Immature natural killer cell (primary cell): ENCODE measurements around the gene TMEM38A. TPM values are rescaled to one million over a fixed set of nuclear protein-coding genes. Genes with fewer than 3 reads are reported as not detected.
"Not testable (repeated sequence)": the region's sequence is repeated elsewhere in the genome, so short reads cannot be mapped to it uniquely, and the experiment has no call there.

Experiments
- DNase-seq, 3 donors: peaks; one replicate each; pipeline ENCODE4 v3.0.0; 2022; ENCODE audit warnings: mixed read lengths in 1 of 3
- H3K27ac Mint-ChIP-seq, 6 donors: one replicate each; pipeline ENCODE4 v1.8.0; 2020; ENCODE audit warnings: mixed read lengths in 6 of 6, mild to moderate bottlenecking in 5 of 6, inconsistent platforms in 4 of 6, moderate library complexity in 3 of 6
- H3K27me3 Mint-ChIP-seq, 3 donors: one replicate each; pipeline ENCODE4 v1.8.0; 2020 to 2021; ENCODE audit warnings: low read depth in 3 of 3, mild to moderate bottlenecking in 3 of 3, mixed read lengths in 3 of 3, moderate library complexity in 3 of 3, inconsistent platforms in 1 of 3
- H3K36me3 Mint-ChIP-seq, 3 donors: one replicate each; pipeline ENCODE4 v1.8.0; 2020; ENCODE audit warnings: mixed read lengths in 3 of 3, inconsistent platforms in 2 of 3, mild to moderate bottlenecking in 2 of 3
- H3K4me1 Mint-ChIP-seq, 2 donors: one replicate each; pipeline ENCODE4 v1.8.0; 2020; ENCODE audit warnings: inconsistent platforms in 2 of 2, mild to moderate bottlenecking in 2 of 2, mixed read lengths in 2 of 2, moderate library complexity in 1 of 2
- H3K4me3 Mint-ChIP-seq, 5 donors: one replicate each; pipeline ENCODE4 v1.8.0; 2020; ENCODE audit warnings: mild to moderate bottlenecking in 5 of 5, mixed read lengths in 5 of 5, inconsistent platforms in 3 of 5, moderate library complexity in 3 of 5
- H3K9me3 Mint-ChIP-seq, 6 donors: one replicate each; pipeline ENCODE4 v1.8.0; 2020; ENCODE audit warnings: mild to moderate bottlenecking in 6 of 6, mixed read lengths in 6 of 6, inconsistent platforms in 4 of 6, moderate library complexity in 3 of 6
- polyA plus RNA-seq, 3 donors: library from polyadenylated mRNA; unstranded; fragments of 300-500 nt; fragmentation: Illumina TruSeq; gene quantifications; one replicate each; pipeline ENCODE4 v1.2.3, GENCODE V29; 2021

TMEM38A gene
- polyA plus RNA-seq, 3 donors from 2014 or later, result 0.78 to 3.2 (median 1.5) TPM

DNA sequence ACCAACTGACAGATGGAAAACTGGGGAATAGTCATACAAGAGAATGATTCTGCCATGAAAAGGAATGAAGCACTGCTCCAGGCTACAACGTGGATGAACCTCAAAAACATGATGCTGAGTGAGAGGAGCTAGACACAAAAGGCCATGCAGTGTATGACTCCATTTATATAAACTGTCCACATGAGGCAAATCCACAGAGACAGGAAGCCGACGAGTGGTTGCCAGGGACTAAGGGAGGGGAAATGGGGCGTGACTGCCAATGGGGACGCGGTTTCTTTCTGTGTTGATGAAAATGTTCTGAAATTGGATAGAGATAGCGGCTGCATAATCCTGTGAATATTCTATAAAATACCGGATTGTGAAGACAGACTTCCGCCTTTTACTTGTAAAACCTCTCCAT is 11.2 kb upstream of the TMEM38A start:
- Mint-ChIP-seq H3K36me3 (peaks cover 26 to 41% (median 26%) of the 10 kb centered on the region in 3 donors), H3K4me1 (peaks cover 13 to 29% of the 10 kb centered on the region in 2 donors), H3K4me3 (no peak overlapping the region), H3K9me3 (no peaks in the 10 kb centered on the region), H3K27ac (peak overlapping the region in 2 of 6 donors; percentile 11 to 13), H3K27me3 (peaks cover 0 to 4% (median 0%) of the 10 kb centered on the region in 3 donors)
- DNase-seq, result no peak

DNA sequence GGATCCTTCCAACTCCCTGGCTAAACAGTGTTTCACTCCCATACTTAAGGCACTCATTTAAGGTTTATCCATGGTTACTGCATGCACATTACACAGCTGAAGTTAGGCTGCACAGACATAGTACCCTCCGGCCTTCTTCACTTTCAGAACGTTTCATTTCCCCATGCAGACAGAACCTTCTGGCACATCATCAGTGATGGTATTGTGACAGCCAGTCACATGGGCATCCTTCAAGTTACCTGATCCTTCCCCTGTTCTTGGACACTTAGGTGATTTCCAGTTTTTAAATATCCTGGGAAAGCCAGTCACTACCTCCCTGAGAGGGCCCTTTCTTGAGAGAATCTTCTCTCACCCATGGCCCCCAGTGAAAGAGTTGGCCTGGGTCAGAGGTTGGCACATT is 10.1 kb upstream of the TMEM38A start:
- Mint-ChIP-seq H3K4me3 (no peak overlapping the region), H3K27me3 (peaks cover 0 to 4% (median 0%) of the 10 kb centered on the region in 3 donors), H3K27ac (peak overlapping the region in 3 of 6 donors; percentile 7 to 35 (median 11)), H3K4me1 (peaks cover 17 to 39% of the 10 kb centered on the region in 2 donors), H3K36me3 (peaks cover 26 to 41% (median 27%) of the 10 kb centered on the region in 3 donors), H3K9me3 (no peaks in the 10 kb centered on the region)
- DNase-seq, result no peak

DNA sequence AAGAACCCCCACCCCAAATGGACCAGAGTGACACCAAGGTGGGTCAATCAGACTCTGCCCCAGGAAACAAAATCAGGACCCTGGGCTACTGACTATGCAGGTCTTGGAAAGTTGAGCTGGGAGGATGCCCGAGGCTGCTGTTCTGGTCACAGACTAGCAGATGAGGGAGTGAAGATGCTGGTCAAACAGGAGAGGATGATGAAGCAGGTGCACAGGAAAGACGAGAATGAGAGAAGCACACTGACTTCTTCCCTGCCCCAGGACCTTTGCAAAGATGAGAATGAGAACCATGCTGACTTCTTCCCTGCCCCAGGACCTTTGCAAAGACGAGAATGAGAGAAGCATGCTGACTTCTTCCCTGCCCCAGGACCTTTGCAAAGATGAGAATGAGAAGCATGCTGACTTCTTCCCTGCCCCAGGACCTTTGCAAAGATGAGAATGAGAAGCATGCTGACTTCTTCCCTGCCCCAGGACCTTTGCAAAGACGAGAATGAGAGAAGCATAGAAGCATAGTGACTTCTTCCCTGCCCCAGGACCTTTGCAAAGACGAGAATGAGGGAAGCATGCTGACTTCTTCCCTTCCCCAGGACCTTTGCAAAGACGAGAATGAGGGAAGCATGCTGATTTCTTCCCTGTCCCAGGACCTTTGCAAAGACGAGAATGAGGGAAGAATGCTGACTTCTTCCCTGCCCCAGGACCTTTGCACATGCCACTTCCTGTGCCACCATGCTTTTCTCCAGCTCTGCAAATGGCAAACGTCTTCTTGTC is 9.3 kb upstream of the TMEM38A start:
- DNase-seq, H3K27me3 Mint-ChIP-seq, H3K9me3 Mint-ChIP-seq, H3K4me3 Mint-ChIP-seq: not testable (repeated sequence)
- H3K4me1 Mint-ChIP-seq, result peaks cover 22 to 46% of the 10 kb centered on the region in 2 donors
- peak overlapping the region in 2 of 6 donors; percentile 67 to 74 for H3K27ac Mint-ChIP-seq
- peaks cover 26 to 45% (median 27%) of the 10 kb centered on the region in 3 donors for H3K36me3 Mint-ChIP-seq

DNA sequence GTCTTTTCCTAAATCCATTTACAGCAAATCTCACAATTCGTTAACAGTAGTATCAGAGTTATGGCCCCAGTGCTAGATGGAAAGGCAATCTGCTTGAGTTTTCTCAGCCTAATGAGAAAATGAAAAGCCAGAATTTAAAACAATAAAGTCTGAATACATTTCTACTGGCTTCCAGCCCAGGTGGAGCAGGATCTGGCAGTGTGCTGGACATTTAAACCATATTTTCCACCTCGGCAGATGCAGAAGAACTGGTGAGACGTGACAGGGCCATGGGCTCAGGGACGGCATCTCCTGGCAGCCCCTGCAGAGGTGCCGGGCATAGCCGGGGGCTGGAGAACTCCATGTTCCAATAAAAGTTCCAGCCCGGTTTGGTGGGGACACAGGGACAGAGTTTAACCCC is 8.1 kb upstream of the TMEM38A start:
- Mint-ChIP-seq H3K36me3 (peaks cover 23 to 49% (median 26%) of the 10 kb centered on the region in 3 donors), H3K9me3 (no peaks in the 10 kb centered on the region), H3K27me3 (peaks cover 0 to 4% (median 0%) of the 10 kb centered on the region in 3 donors), H3K4me3 (no peak overlapping the region), H3K4me1 (peaks cover 30 to 56% of the 10 kb centered on the region in 2 donors), H3K27ac (peak overlapping the region in 1 of 6 donors; percentile 28)
- no peak for DNase-seq

DNA sequence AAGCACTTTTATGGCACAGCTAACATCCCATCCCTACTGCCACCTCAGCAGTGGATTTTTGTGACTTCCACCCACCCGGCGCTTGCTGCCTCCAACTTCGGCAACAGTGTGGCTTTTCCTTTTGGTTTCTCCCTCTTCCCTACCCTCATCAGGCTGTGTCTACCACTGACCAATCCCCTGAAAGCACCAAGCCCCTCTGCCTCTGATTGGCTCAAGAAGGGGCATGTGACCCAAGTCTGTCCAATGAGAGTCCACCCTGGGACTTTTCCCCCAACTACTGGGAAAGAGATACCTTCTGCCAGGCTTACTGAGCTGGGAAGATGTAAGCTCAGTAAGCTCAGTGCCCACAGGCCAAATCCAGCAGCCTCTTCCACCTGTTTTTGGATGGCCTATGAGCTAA is 6.8 kb upstream of the TMEM38A start:
- Mint-ChIP-seq H3K27ac (no peak overlapping the region), H3K36me3 (peaks cover 26 to 51% (median 27%) of the 10 kb centered on the region in 3 donors), H3K27me3 (peaks cover 0 to 4% (median 0%) of the 10 kb centered on the region in 3 donors), H3K9me3 (no peaks in the 10 kb centered on the region), H3K4me3 (no peak overlapping the region), H3K4me1 (peaks cover 41 to 68% of the 10 kb centered on the region in 2 donors)
- no peak for DNase-seq

DNA sequence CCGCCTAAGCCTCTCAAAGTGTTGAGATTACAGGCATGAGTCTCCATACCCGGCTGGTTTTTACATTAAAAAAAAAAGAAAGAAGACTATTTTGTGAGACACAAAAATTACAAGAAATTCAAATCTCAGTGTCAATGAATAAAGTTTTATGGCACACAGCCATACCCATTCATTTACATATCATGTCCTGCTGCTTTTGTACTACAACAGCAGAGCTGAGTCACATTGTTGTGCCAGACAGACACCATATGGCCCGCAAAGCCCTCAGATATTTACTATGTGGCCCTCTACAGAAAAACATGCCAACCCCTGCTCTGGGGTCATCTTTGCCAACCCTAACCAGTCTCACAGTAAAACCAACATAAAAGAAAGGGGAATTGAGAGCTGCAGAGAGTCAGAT is 6.3 kb upstream of the TMEM38A start:
- peaks cover 24 to 50% (median 27%) of the 10 kb centered on the region in 3 donors for H3K36me3 Mint-ChIP-seq
- H3K9me3 Mint-ChIP-seq, result no peaks in the 10 kb centered on the region
- DNase-seq, result peak in 1 of 3 donors; percentile 32
- peaks cover 0 to 4% (median under 1%) of the 10 kb centered on the region in 3 donors for H3K27me3 Mint-ChIP-seq
- H3K4me1 Mint-ChIP-seq, result peaks cover 45 to 70% of the 10 kb centered on the region in 2 donors
- H3K27ac Mint-ChIP-seq, result peak overlapping the region in 5 of 6 donors; percentile 29 to 59 (median 44)
- peak overlapping the region in 1 of 5 donors; percentile 11 for H3K4me3 Mint-ChIP-seq

DNA sequence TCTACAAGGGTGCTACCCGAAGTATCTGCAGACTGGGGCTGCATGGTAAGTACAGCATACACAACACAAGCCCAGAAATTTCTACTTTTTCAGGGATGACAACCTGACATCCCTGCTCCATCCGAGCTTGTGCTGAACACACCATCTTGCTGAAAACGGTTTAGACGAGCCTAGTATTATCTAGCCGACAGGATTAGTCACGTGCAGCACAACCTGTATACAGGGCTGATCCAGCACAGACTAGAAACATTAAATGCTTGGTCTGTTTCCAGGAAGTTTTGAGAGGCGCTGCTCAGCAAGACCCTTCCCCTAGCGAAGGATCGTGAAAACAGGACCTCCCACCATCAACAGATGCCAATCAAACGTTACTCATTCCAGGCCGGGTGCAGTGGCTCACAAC is 5.2 kb upstream of the TMEM38A start:
- Mint-ChIP-seq H3K9me3 (no peaks in the 10 kb centered on the region), H3K36me3 (peaks cover 17 to 43% (median 27%) of the 10 kb centered on the region in 3 donors), H3K27me3 (peaks cover 2 to 8% (median 4%) of the 10 kb centered on the region in 3 donors), H3K4me1 (peaks cover 48 to 65% of the 10 kb centered on the region in 2 donors), H3K4me3 (no peak overlapping the region), H3K27ac (peak overlapping the region in 1 of 6 donors; percentile 13)
- no peak for DNase-seq

DNA sequence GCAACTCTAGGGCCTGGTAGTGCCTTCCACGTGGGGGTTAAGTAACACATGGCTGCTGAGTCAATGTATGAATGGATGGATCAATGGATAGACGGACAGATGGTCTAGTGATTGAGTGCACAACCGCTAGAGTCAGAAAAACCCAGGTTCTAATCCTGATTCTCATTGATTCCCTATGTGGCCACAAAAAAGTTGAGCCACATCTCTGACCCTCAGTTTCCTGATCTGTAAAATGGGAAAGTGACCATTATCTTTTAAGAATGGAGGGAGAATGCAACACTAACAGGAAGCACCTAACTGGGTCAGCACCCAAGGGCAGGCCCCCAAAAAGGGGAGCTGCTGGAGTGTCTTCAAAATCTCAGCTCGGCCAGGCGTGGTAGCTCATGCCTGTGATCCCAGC is 3.6 kb upstream of the TMEM38A start:
- Mint-ChIP-seq H3K4me1 (peaks cover 54 to 72% of the 10 kb centered on the region in 2 donors), H3K27me3 (peaks cover 2 to 12% (median 4%) of the 10 kb centered on the region in 3 donors), H3K36me3 (peaks cover 9 to 28% (median 17%) of the 10 kb centered on the region in 3 donors), H3K4me3 (peak overlapping the region in 2 of 5 donors; percentile 15 to 47), H3K27ac (peak overlapping the region in 1 of 6 donors; percentile 45), H3K9me3 (no peaks in the 10 kb centered on the region)
- DNase-seq, result no peak

DNA sequence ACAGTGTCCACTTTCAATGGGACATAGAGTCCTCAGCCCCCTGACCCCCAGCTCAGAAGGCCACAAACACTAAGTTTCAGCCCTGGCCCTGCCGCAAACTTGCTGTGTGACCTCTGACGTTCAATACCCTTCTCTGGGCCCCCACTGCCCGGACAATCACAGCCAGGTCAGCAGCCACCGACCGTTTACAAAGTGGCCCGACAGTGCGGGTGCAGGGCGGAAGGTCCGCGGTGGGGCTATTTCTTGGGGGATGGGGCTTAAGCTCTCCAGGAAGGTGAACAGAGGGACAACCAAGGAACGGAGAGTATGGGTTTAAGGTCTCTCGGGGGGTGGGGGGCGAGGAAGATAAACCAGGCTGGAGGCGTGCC is 1.5 kb upstream of the TMEM38A start:
- peaks cover 4 to 18% (median 8%) of the 10 kb centered on the region in 3 donors for H3K36me3 Mint-ChIP-seq
- peak overlapping the region; percentile 97 to 100 (median 99) for H3K4me3 Mint-ChIP-seq
- peaks cover 55 to 66% of the 10 kb centered on the region in 2 donors for H3K4me1 Mint-ChIP-seq
- no peak for DNase-seq
- no peaks in the 10 kb centered on the region for H3K9me3 Mint-ChIP-seq
- peak overlapping the region; percentile 95 to 100 (median 98) for H3K27ac Mint-ChIP-seq
- H3K27me3 Mint-ChIP-seq, result peaks cover 4 to 13% (median 12%) of the 10 kb centered on the region in 3 donors

DNA sequence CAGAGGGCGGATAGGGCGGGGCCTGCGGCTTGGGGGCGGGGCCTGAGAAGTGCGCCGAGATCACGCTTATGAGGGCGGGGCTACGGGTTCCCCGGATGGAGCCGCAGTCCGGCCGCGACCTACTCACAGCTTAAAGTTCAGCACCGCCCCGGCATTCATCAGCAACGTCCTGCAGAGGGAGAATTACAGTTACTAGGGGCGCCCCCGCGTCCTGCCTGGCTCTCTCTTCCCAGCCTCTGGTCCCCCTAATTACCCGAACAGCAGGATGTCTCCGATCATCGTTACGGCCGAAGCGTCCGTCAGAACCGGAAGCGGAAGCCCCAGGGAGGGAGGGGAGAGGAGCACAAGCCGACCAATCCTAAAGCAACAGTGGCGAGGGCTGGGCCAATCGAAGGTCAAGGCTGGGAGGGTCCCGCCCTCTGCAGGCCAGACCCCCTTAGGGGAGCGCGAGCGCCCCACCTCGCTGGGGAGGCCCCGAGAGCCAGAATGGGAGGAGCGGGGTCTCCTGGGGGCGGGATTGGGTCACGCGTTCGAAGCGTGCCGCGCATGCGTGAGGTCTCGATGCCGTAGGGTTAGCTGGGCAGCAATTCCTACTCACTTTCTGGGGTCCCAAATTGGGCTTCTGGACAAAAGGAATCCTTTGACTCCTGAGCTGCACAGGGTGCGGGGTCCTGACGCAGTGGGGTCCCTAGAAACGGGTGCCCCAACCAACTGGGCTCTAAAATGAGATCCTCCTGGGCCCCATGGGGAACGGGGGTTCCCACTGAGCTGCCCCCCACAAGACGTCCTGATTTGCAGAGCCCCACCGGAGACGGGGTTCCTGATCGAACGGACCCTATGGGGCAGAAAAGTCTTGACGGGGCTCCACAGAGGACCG is 869 bp upstream of the TMEM38A start, which contains the start of gene SMIM7:
SMIM7 (minus strand) TSS at position 313 of the 877 bp plus-strand sequence; CDS start at position 279, 34 bp downstream.
- H3K9me3 Mint-ChIP-seq, result no peaks in the 10 kb centered on the region

DNA sequence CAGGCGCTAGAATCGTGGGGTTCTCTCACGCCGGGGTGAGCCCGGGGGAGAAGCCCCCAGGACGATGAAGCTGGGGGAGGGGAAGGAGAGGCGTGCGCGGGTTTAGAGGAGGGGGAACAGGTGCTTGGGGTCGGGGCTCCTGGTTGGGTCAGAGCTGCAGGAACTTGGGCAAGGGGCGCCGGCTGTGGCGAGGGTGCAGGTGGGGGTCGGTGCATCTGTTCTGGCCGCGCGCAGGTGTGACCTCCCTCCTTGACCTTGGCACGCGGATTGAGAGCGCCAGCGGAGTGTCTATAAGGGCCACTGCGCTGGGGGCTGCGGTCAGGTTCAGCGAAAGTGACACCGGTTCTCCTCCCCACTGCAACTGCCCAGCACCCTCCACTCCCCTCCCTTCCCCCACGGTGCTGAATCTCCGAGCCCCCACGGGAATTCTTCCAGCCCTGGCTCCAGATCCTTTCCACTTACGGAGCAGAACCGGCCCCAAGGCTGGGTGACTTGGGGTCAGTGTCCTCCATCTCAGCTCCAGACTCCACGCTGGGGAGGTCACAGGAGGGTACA is 618 bp downstream of the TMEM38A start:
- Mint-ChIP-seq H3K27me3 (peaks cover 4 to 12% (median 11%) of the 10 kb centered on the region in 3 donors), H3K4me3 (peak overlapping the region; percentile 79 to 86 (median 82)), H3K27ac (peak overlapping the region in 5 of 6 donors; percentile 7 to 68 (median 45)), H3K36me3 (peaks cover 4 to 10% (median 4%) of the 10 kb centered on the region in 3 donors), H3K9me3 (no peaks in the 10 kb centered on the region), H3K4me1 (peaks cover 41 to 46% of the 10 kb centered on the region in 2 donors)
- peak in 1 of 3 donors; percentile 10 for DNase-seq

More for the DNA sequence above, 869 bp upstream of the TMEM38A start, which contains the start of gene SMIM7:
- Mint-ChIP-seq H3K27ac (peak within 1 kb of the TSS; percentile 95 to 100 (median 98)), H3K36me3 (peaks cover 4 to 14% (median 4%) of the 10 kb centered on the region in 3 donors), H3K4me1 (peaks cover 50 to 60% of the 10 kb centered on the region in 2 donors), H3K4me3 (peak within 1 kb of the TSS; percentile 97 to 100 (median 99)), H3K27me3 (peaks cover 4 to 12% (median 11%) of the 10 kb centered on the region in 3 donors)
- DNase-seq, result peak; percentile 99 to 100 (median 100)

DNA sequence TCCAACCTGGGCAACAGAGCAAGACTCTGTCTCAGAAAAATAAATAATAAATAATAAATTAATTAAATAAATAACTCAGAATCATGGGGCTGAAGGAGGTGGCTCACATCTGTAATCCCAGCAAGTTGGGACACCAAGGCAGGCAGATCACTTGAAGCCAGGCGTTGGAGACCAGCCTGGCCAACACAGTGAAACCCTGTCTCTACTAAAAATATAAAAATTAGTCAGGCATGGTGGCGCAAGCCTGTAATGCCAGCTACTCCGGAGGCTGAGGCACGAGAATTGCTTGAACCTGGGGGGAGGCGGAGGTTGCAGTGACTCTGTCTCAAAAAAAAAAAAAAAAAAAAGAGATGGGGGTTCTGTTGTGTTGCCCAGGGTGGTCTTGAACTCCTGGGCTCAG is 7.2 kb downstream of the TMEM38A start:
- Mint-ChIP-seq H3K4me1 (peaks cover 4 to 7% of the 10 kb centered on the region in 2 donors), H3K9me3 (no peaks in the 10 kb centered on the region), H3K4me3 (no peak overlapping the region), H3K36me3 (no peaks in the 10 kb centered on the region), H3K27me3 (peaks cover 0 to 5% (median 0%) of the 10 kb centered on the region in 3 donors), H3K27ac (no peak overlapping the region)
- no peak for DNase-seq

DNA sequence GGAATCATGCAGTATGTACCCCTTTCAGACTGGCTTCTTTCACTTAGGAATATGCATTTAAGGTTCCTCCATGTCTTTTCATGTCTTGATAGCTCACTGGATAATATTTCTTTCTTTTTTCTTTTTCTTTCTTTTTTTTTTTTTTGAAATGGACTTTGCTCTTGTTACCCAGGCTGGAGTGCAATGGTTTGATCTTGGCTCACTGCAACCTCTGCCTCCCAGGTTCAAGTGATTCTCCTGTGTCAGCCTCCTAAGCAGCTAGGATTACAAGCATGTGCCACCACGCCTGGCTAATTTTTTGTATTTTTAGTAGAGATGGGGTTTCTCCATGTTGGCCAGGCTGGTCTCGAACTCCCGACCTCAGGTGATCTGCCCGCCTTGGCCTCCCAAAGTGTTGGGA is 7.8 kb downstream of the TMEM38A start:
- DNase-seq, result not testable (repeated sequence)

More for the DNA sequence above, 7.8 kb downstream of the TMEM38A start:
- not testable (repeated sequence) for H3K9me3 Mint-ChIP-seq, H3K36me3 Mint-ChIP-seq, H3K4me1 Mint-ChIP-seq, H3K27me3 Mint-ChIP-seq, H3K4me3 Mint-ChIP-seq, H3K27ac Mint-ChIP-seq
